GM10266 (cell line): Measurements from ENCODE around the gene SERPING1.

Experiments used
- DNase-seq: peaks from one replicate; pipeline ENCODE4 v3.0.0; 2012; ENCODE audit errors: extremely low spot score
- CTCF ChIP-seq: IDR thresholded peaks from 2 replicates; pipeline ENCODE4 v1.5.1; 2012; ENCODE audit warnings: mild to moderate bottlenecking, low read depth; ENCODE audit not compliant: control insufficient read depth, insufficient read depth; ENCODE audit errors: missing control alignments

SERPING1 gene

GRCh38 chr11:57624864-57625263, 27.4 kb downstream of the SERPING1 start:
- DNase-seq, result no peak
- TF ChIP-seq CTCF, result no peak

GRCh38 chr11:57626895-57627294, 29.4 kb downstream of the SERPING1 start:
- TF ChIP-seq CTCF, result no peak
- no peak for DNase-seq

GRCh38 chr11:57630171-57630570, 32.7 kb downstream of the SERPING1 start:
- no peak for DNase-seq
- no peak for TF ChIP-seq CTCF

- no peak for TF ChIP-seq CTCF
- DNase-seq, result no peak
These were observed 34.6 kb downstream of the SERPING1 start for GRCh38 chr11:57632116-57632515.

GRCh38 chr11:57633394-57634070, 36.0 kb downstream of the SERPING1 start:
- DNase-seq, result no peak

GRCh38 chr11:57634311-57634710, 36.8 kb downstream of the SERPING1 start:
- DNase-seq, result no peak
- TF ChIP-seq CTCF, result no peak

More at GRCh38 chr11:57633394-57634070, 36.0 kb downstream of the SERPING1 start:
- TF ChIP-seq CTCF, result no peak

GRCh38 chr11:57635246-57635645, 37.8 kb downstream of the SERPING1 start:
- no peak for DNase-seq
- no peak for TF ChIP-seq CTCF
